Thymus (tissue), 11 donors: ENCODE results near the gene DNAJB12. TPM values are rescaled to one million over a fixed set of nuclear protein-coding genes. Genes with fewer than 3 reads are reported as not detected.
A peak's percentile ranks its signal among the peaks of the same experiment; 100 is the strongest.

ENCODE experiments used
- DNase-seq, 9 donors: peaks; one replicate each; pipeline ENCODE4 v3.0.0-alpha.2; 2013; ENCODE audit warnings: low spot score in 9 of 9, low read depth in 6 of 9, missing footprints in 1 of 9
- H3K27ac ChIP-seq, 2 donors: one replicate each; pipeline ENCODE4 v1.5.1; 2013; ENCODE audit warnings: control low read depth in 1 of 2, low read depth in 1 of 2, low read length in 1 of 2, mild to moderate bottlenecking in 1 of 2, moderate library complexity in 1 of 2
- H3K27me3 ChIP-seq, 2 donors: one replicate each; pipeline ENCODE4 v1.5.1; 2013; ENCODE audit warnings: low read length in 1 of 2; ENCODE audit not compliant: control insufficient read depth in 2 of 2, insufficient read depth in 1 of 2
- H3K36me3 ChIP-seq, 2 donors: one replicate each; pipeline ENCODE4 v1.5.1; 2013; ENCODE audit warnings: low read length in 1 of 2, mild to moderate bottlenecking in 1 of 2, moderate library complexity in 1 of 2; ENCODE audit not compliant: control insufficient read depth in 2 of 2, insufficient read depth in 2 of 2
- H3K4me1 ChIP-seq, 2 donors: one replicate each; pipeline ENCODE4 v1.5.1; 2013; ENCODE audit warnings: low read length in 2 of 2; ENCODE audit not compliant: control insufficient read depth in 2 of 2, insufficient read depth in 2 of 2
- H3K4me3 ChIP-seq, 2 donors: one replicate each; pipeline ENCODE4 v1.5.1; 2013; ENCODE audit warnings: low read length in 2 of 2, control low read depth in 1 of 2, mild to moderate bottlenecking in 1 of 2
- H3K9me3 ChIP-seq, 2 donors: one replicate each; pipeline ENCODE4 v1.5.1; 2013; ENCODE audit warnings: low read length in 1 of 2, mild to moderate bottlenecking in 1 of 2; ENCODE audit not compliant: control insufficient read depth in 2 of 2, insufficient read depth in 1 of 2
- WGBS: extraction: QIAGEN DNeasy Blood & Tissue Kit; methylation state at CpG from one replicate; pipeline ENCODE4 v1.1.7; 2013; 5-methylcytosine and 5-hydroxymethylcytosine counted together
- polyA plus RNA-seq: library from polyadenylated mRNA; stranded (reverse); fragments of 200-250 nt; gene quantifications from one replicate; pipeline ENCODE4 v1.2.3, GENCODE V29; 2013
- total RNA-seq: library from RNA; stranded (reverse); fragments of 120-200 nt; gene quantifications from one replicate; pipeline ENCODE4 v1.2.4, GENCODE V29; 2013
- donor health status: healthy.

The DNAJB12 gene
- total and polyA plus RNA-seq, 2 donors, result 14.6 to 16.8 TPM

DNA sequence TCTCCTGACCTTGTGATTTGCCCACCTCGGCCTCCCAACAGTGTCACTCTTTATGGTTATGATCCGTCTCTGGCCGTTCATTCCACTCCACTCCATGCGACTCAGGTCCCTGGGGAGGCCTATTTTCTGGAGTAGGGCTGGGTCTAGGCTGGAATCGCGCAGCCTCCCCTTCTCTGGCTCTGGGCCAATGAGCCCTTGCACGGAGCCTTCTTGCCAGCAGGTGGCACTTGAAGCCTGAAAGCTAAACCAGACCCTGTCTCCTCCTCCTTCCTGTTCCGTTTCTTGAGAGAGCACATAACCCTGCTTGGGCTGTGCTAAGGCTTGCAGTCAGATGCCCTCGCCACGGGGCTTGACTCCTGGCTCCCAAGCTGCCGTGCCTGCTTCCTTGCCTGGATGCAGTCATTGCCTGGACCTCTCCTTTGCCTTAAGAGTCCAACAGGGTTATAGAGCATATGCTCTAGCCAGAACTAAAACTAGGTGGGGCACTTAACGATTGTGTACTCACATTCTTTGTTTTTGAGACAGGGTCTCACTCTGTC lies 9.6 kb upstream of the DNAJB12 start:
- peak overlapping the region in 1 of 2 donors; percentile 53 for H3K27ac ChIP-seq
- H3K27me3 ChIP-seq, result no peaks in the 10 kb centered on the region
- H3K4me1 ChIP-seq, result peaks cover 0 to 10% of the 10 kb centered on the region in 2 donors
- 13% methylated on average over 12 of the region's 12 CpGs for WGBS
- H3K9me3 ChIP-seq, result no peaks in the 10 kb centered on the region
- H3K4me3 ChIP-seq, result no peak overlapping the region
- H3K36me3 ChIP-seq, result peaks cover 12 to 20% of the 10 kb centered on the region in 2 donors
- DNase-seq, result peak; percentile 58 to 94 (median 83)

DNA sequence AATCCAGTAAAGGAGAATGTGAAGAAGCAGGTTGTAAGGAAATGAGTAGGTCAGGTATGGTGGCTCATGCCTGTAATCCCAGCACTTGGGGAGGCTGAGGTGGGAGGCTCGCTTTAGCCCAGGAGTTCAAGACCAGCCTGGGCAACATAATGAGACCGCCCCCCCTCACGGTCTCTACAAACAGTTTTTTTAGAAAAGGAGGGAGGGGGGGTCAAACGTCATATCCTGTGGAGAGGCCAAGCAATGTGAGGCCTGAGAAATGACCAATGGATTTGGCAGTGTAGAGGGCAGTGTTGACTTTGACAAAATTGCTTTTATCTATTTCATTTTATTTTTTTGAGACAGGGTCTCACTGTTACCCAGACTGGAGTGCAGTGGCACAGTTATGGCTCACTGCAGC lies 2.3 kb upstream of the DNAJB12 start:
- no peak for DNase-seq
- H3K27ac ChIP-seq, result no peak overlapping the region
- H3K9me3 ChIP-seq, result no peaks in the 10 kb centered on the region
- H3K36me3 ChIP-seq, result peaks cover 0 to 4% of the 10 kb centered on the region in 2 donors
- 98% methylated on average over 4 of the region's 4 CpGs for WGBS
- H3K4me1 ChIP-seq, result peaks cover 8 to 15% of the 10 kb centered on the region in 2 donors
- H3K27me3 ChIP-seq, result no peaks in the 10 kb centered on the region
- no peak overlapping the region for H3K4me3 ChIP-seq

DNA sequence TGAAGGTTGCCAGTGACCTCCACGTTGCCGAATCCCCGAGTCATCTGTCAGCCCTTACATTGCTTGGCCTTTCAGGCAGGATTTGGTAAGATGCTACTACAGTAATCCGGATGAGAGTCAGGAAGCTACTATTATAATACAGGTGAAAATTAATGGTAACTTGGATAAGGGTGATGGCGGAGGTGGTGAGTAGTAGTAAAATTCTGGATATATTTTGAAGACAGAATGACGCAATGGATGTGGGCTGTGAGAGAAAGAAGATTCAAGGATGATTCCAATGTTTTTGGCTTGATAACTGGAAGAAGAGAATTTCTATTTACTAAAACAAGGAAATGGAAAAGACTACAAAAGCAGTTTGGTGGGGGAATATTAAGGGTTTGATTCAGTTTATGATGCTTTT lies 1.4 kb upstream of the DNAJB12 start:
- 97% methylated on average over 6 of the region's 6 CpGs for WGBS
- H3K4me3 ChIP-seq, result no peak overlapping the region
- H3K27ac ChIP-seq, result no peak overlapping the region
- H3K27me3 ChIP-seq, result no peaks in the 10 kb centered on the region
- peaks cover 6 to 10% of the 10 kb centered on the region in 2 donors for H3K36me3 ChIP-seq
- peaks cover 8 to 15% of the 10 kb centered on the region in 2 donors for H3K4me1 ChIP-seq
- DNase-seq, result no peak
- H3K9me3 ChIP-seq, result no peaks in the 10 kb centered on the region

DNA sequence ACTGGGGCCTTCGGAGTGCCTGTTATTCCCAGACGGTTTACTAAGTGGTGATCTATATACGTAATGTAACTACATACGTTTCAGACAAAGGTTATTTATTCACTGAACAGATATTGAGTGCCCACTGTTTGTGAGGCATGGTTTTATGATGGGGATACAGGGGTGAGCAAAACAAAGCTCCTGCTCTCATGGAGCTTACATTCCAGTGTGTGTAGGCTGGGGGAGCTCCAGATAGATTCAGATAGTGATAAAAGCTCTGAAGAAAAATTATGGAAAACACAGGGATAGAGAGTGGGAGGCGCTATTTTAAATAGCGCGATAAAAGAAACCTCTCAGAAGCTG lies 466 bp upstream of the DNAJB12 start:
- Histone ChIP-seq H3K4me1 (peaks cover 8 to 15% of the 10 kb centered on the region in 2 donors), H3K36me3 (peaks cover 13 to 19% of the 10 kb centered on the region in 2 donors), H3K27ac (peak overlapping the region; percentile 98 to 99), H3K27me3 (no peaks in the 10 kb centered on the region), H3K9me3 (no peaks in the 10 kb centered on the region), H3K4me3 (peak overlapping the region; percentile 73 to 98)
- DNase-seq, result no peak
- WGBS, result 45% methylated on average over 7 of the region's 7 CpGs

DNA sequence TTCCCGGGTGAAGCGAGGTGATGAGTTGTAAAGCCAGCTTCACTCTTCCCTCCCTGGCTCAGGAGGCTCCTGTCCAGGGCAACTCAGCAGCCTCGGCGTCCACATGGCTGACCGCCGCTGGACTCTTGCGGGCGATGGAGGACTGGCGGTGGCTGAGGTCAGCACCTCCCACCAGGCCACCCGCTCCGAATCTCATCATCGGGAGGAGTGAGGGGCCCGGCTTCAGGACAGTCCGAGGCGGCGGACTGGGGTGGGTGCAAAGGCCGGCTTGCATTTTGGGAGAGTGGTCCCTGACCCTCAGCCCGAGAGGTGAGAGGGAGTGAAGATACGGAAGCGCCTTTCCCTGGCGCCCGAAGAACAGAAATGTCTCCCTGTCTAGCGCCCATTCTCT lies 759 bp downstream of the DNAJB12 start:
- H3K4me3 ChIP-seq, result peak overlapping the region; percentile 73 to 98
- DNase-seq, result no peak
- H3K4me1 ChIP-seq, result peaks cover 8 to 15% of the 10 kb centered on the region in 2 donors
- no peaks in the 10 kb centered on the region for H3K9me3 ChIP-seq
- no peaks in the 10 kb centered on the region for H3K27me3 ChIP-seq
- peak overlapping the region; percentile 98 to 99 for H3K27ac ChIP-seq
- H3K36me3 ChIP-seq, result peaks cover 24 to 30% of the 10 kb centered on the region in 2 donors
- 2% methylated on average over 23 of the region's 23 CpGs for WGBS

DNA sequence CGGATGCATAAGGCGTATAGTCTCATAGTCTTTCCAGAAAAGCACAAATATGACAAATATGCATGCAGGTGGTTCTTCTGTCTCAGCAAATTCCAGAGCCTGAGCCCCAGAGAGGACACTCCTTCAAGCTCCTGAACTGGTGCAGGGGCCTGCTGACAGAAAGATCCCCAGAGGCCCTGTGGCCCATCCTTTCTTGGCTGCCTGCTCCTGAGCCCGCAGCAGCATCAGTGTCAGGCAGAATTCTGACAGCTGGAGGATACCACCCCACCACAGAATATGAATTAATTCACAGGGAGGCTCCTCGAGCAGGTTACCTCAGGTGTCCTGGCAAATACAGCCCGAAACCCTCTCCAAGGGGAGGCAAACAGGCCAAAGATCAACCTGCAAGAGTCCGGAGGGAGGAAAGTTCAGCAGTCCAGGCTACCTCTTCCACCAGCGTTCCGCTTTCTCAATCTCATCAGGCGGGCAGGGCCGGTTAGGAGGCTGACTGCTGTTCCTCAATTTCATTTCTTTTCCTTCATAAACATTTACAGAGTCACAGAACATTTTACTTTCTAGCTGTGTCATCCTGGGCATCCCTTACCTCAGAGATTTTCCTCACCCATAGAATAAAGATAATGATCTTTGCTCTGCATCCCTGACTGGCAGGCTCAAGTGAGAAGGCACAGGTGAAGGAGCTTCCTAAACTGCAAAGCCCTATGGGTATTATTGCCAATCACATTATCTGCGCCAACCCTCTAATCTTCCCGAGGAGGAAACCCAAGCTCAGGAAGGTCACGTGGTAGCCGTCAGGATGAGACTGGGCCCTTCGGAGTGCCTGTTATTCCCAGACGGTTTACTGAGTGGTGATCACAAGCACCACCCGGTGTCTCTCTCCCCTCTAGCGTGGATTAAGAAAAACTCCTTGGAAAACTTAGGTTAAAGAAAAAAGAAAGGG lies 1.4 kb downstream of the DNAJB12 start:
- Histone ChIP-seq H3K27me3 (no peaks in the 10 kb centered on the region), H3K36me3 (peaks cover 30 to 36% of the 10 kb centered on the region in 2 donors), H3K9me3 (no peaks in the 10 kb centered on the region), H3K27ac (peak overlapping the region in 1 of 2 donors; percentile 99), H3K4me1 (peaks cover 8 to 15% of the 10 kb centered on the region in 2 donors), H3K4me3 (peak overlapping the region; percentile 73 to 98)
- no peak for DNase-seq
- 62% methylated on average over 18 of the region's 18 CpGs for WGBS

DNA sequence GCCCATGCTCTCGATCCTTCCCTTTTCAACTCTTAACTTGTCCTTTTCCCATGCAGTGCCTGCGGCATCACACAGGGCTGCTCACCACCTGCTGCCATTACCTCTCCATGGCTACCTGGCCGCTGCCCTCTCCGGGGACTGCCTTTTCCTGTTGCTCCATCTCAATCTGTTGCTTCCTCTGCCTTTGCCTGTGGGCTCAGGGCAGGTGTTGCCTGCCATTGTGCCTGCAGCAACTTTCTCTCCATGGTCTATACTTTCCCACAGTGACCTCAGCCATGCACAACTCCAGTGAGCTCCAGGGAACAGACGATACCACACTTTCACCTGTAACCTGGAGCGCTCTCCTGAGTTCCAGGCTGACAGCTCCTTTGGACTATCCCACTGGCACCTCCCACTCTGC lies 3.2 kb downstream of the DNAJB12 start:
- Histone ChIP-seq H3K4me1 (peaks cover 8 to 15% of the 10 kb centered on the region in 2 donors), H3K36me3 (peaks cover 34 to 42% of the 10 kb centered on the region in 2 donors), H3K4me3 (no peak overlapping the region), H3K9me3 (no peaks in the 10 kb centered on the region), H3K27ac (no peak overlapping the region), H3K27me3 (no peaks in the 10 kb centered on the region)
- 98% methylated on average over 6 of the region's 6 CpGs for WGBS
- no peak for DNase-seq

DNA sequence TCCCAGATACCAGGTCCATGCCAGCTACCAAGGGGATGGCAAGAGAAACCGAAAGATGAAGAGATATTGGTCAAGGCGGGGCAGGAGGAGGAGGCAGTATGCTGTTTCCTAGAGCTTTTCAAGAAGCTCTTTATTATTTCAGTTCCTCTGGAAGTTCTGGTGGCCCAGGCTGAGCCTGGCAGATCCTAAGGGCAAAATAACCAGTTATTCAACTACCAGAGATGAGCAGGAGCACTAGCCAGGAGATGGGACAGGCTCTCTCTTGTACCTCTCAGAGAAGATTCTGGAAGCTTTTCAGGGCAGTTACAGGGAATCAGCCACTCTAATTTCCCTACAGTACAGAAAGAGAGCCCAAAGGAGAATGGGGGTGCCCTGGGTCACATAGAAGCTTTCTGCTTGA lies 5.3 kb downstream of the DNAJB12 start:
- Histone ChIP-seq H3K9me3 (no peaks in the 10 kb centered on the region), H3K4me1 (peaks cover 6 to 16% of the 10 kb centered on the region in 2 donors), H3K36me3 (peaks cover 42 to 49% of the 10 kb centered on the region in 2 donors), H3K27me3 (no peaks in the 10 kb centered on the region), H3K4me3 (no peak overlapping the region), H3K27ac (no peak overlapping the region)
- no peak for DNase-seq
- 97% methylated on average over 2 of the region's 2 CpGs for WGBS

DNA sequence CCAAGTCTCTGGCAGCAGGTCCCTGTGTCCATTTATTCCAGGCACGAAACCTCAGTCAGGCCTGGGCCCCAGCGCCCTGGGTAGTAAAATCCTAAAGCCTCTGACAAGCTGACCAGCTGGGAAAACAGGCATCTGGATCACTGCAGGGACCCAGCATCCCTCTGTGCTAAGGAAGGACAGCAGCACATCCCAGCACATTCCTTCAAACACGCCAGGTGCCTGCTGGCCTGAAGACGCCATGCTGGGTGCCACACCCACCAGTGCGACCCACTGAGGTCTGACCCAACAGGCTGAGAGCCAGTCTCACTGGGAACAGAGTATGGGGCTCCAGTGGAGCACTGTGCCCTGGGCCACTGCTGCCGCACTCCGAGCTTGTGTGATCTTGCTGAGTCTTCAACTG lies 6.4 kb downstream of the DNAJB12 start:
- Histone ChIP-seq H3K4me3 (no peak overlapping the region), H3K27ac (no peak overlapping the region), H3K4me1 (peaks cover 2 to 9% of the 10 kb centered on the region in 2 donors), H3K9me3 (no peaks in the 10 kb centered on the region), H3K27me3 (no peaks in the 10 kb centered on the region), H3K36me3 (peaks cover 53 to 57% of the 10 kb centered on the region in 2 donors)
- WGBS, result 99% methylated on average over 7 of the region's 7 CpGs
- DNase-seq, result no peak
